Liver (tissue), 9 donors: ENCODE results near the gene SERPIND1. TPM values are rescaled to one million over a fixed set of nuclear protein-coding genes. Genes with fewer than 3 reads are reported as not detected.

Experiments used
- DNase-seq: peaks from one replicate; pipeline ENCODE4 v3.0.0-alpha.2; 2017; ENCODE audit warnings: low spot score
- H3K27ac ChIP-seq, 2 donors: one replicate each; pipeline ENCODE4 v1.7.0; 2013; ENCODE audit warnings: inconsistent platforms in 2 of 2, low read length in 2 of 2, control low read depth in 1 of 2, low read depth in 1 of 2, mild to moderate bottlenecking in 1 of 2
- H3K27me3 ChIP-seq, 4 donors: one replicate each; pipeline versions ENCODE4 v1.6.1 to v1.7.0; 2013; ENCODE audit warnings: low read length in 3 of 4, inconsistent platforms in 1 of 4, mild to moderate bottlenecking in 1 of 4, moderate library complexity in 1 of 4; ENCODE audit not compliant: control insufficient read depth in 4 of 4, insufficient read depth in 4 of 4
- H3K36me3 ChIP-seq, 4 donors: one replicate each; pipeline versions ENCODE4 v1.6.1 to v1.7.0; 2013; ENCODE audit warnings: low read length in 3 of 4, mild to moderate bottlenecking in 3 of 4, low read depth in 1 of 4, moderate library complexity in 1 of 4; ENCODE audit not compliant: control insufficient read depth in 4 of 4, insufficient read depth in 3 of 4
- H3K4me1 ChIP-seq, 4 donors: one replicate each; pipeline versions ENCODE4 v1.6.1 to v1.7.0; 2013; ENCODE audit warnings: low read length in 3 of 4, mild to moderate bottlenecking in 3 of 4, moderate library complexity in 1 of 4; ENCODE audit not compliant: control insufficient read depth in 4 of 4, insufficient read depth in 4 of 4
- H3K4me3 ChIP-seq, 3 donors: one replicate each; pipeline versions ENCODE4 v1.6.1 to v1.7.0; 2013; ENCODE audit warnings: low read length in 3 of 3, control low read depth in 1 of 3, low read depth in 1 of 3, mild to moderate bottlenecking in 1 of 3
- H3K9ac ChIP-seq, 2 donors: one replicate each; pipeline ENCODE4 v1.7.0; 2013; ENCODE audit warnings: low read length in 2 of 2, mild to moderate bottlenecking in 2 of 2, moderate library complexity in 2 of 2, control low read depth in 1 of 2, low read depth in 1 of 2
- H3K9me3 ChIP-seq, 4 donors: one replicate each; pipeline versions ENCODE4 v1.6.1 to v1.7.0; 2013; ENCODE audit warnings: low read length in 3 of 4; ENCODE audit not compliant: control insufficient read depth in 4 of 4
- EGR1 ChIP-seq, 2 donors: IDR thresholded peaks; 2 replicates each; pipeline ENCODE4 v1.6.1; 2016 to 2018; ENCODE audit warnings: antibody characterized with exemption in 2 of 2, low read depth in 2 of 2
- FOXA1 ChIP-seq: IDR thresholded peaks from 2 replicates; pipeline ENCODE4 v1.6.1; 2016; ENCODE audit warnings: antibody characterized with exemption
- FOXA2 ChIP-seq: IDR thresholded peaks from 2 replicates; pipeline ENCODE4 v1.6.1; 2016; ENCODE audit warnings: antibody characterized with exemption
- GABPA ChIP-seq, 2 donors: IDR thresholded peaks in 1 of 2; conservative IDR thresholded peaks in 1 of 2; 2 replicates each; pipeline ENCODE4 v1.6.1; 2016; ENCODE audit warnings: antibody characterized with exemption in 2 of 2, mild to moderate bottlenecking in 1 of 2, moderate library complexity in 1 of 2
- RAD21 ChIP-seq, 2 donors: IDR thresholded peaks; 2 replicates each; pipeline ENCODE4 v1.6.1; 2016; ENCODE audit warnings: antibody characterized with exemption in 2 of 2, mild to moderate bottlenecking in 2 of 2
- RXRA ChIP-seq, 2 donors: IDR thresholded peaks; 2 replicates each; pipeline ENCODE4 v1.6.1; 2017 to 2018; ENCODE audit warnings: antibody characterized with exemption in 2 of 2, mild to moderate bottlenecking in 1 of 2
- SP1 ChIP-seq: IDR thresholded peaks from 2 replicates; pipeline ENCODE4 v1.6.1; 2018; ENCODE audit warnings: antibody characterized with exemption, mild to moderate bottlenecking
- YY1 ChIP-seq: IDR thresholded peaks from 2 replicates; pipeline ENCODE4 v1.6.1; 2016; ENCODE audit warnings: antibody characterized with exemption, mild to moderate bottlenecking
- WGBS: extraction: QIAGEN DNeasy Blood & Tissue Kit; methylation state at CpG from one replicate; pipeline ENCODE4 v1.1.7; 2013; 5-methylcytosine and 5-hydroxymethylcytosine counted together
- polyA plus RNA-seq, 2 donors: library from polyadenylated mRNA; stranded (reverse) in 1 of 2; unstranded in 1 of 2; fragments of 200-250 nt in 1 of 2; fragments of >200 nt in 1 of 2; fragmentation: Nextera tagmentation in 1 of 2; extraction: Ambion mirVana in 1 of 2; gene quantifications; one replicate each; pipeline versions ENCODE4 v1.2.1 to v1.2.3, GENCODE V29; 2013 to 2015
- total RNA-seq, 2 donors: library from RNA; depleted of rRNA; stranded (reverse); fragments of >200 nt; gene quantifications; one replicate each; pipeline ENCODE4 v1.2.3, GENCODE V29; 2014
- TF ChIP-seq, protein P1 (sequence below): IDR thresholded peaks from 2 replicates; pipeline ENCODE4 v1.6.1; 2016; ENCODE audit warnings: antibody characterized with exemption, mild to moderate bottlenecking
- TF ChIP-seq, protein P2 (sequence below): IDR thresholded peaks from 2 replicates; pipeline ENCODE4 v1.6.1; 2016; ENCODE audit warnings: antibody characterized with exemption
- TF ChIP-seq, protein P3 (sequence below): fragments of 150-350 bp; IDR thresholded peaks from 2 replicates; pipeline ENCODE4 v1.5.1; 2017; ENCODE audit warnings: improper control_type of control experiment, low read depth, low read length; ENCODE audit not compliant: missing input control
- TF ChIP-seq, protein P4 (sequence below): IDR thresholded peaks from 2 replicates; pipeline ENCODE4 v1.6.1; 2016; ENCODE audit warnings: antibody characterized with exemption
- donor health status: healthy.
- donor health status: healthy.
- donor health status: healthy.
- donor health status: healthy.
- donor health status: healthy.

The SERPIND1 gene
- total and polyA plus RNA-seq, 4 donors = 117 to 176 (median 170) TPM

DNA sequence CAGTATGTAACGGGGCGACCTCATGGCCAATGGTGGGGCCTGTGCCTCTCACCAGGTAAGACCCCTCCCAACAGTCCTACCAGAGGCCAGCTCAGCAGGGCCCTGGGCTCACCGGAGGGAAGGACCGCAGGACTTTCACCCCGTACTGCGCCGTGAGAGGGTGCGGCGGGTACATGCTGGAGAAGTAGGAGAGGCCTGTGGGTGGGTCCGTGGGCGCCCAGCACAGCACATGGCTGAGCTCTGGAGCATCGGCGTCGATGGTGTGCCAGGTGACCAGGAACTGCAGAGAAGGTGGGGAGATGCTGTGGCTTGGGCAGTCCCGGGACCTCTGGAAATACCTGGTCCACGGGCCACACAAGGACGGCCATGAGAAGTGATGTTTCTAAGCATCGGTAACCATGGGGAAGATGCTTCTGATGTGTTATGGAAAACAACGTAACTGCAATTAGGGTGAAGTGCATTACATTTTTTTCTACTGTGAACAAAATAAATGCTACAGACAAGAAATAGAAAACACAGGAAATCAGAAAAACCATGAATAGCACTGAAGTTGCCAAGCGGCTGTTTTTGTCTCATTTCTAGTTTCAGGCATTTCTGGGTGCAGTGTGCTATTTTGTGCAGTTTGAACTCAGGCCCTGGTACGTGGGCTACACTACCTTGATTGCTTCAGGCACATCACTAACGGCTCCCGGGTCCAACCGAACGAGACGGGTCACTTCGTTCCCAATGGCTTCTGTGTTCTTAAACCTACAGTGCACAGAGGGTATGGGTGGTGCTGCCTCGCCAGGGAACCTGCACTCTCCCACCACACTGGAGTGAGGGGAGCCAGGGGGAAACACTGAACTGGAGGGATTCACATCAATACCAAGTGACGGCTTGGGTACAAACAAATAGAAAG lies 46.5 kb upstream of the SERPIND1 start:
- H3K36me3 ChIP-seq = peaks cover 19 to 43% (median 27%) of the 10 kb centered on the region in 4 donors
- DNase-seq = no peak
- WGBS = 93% methylated on average over 29 of the region's 29 CpGs

DNA sequence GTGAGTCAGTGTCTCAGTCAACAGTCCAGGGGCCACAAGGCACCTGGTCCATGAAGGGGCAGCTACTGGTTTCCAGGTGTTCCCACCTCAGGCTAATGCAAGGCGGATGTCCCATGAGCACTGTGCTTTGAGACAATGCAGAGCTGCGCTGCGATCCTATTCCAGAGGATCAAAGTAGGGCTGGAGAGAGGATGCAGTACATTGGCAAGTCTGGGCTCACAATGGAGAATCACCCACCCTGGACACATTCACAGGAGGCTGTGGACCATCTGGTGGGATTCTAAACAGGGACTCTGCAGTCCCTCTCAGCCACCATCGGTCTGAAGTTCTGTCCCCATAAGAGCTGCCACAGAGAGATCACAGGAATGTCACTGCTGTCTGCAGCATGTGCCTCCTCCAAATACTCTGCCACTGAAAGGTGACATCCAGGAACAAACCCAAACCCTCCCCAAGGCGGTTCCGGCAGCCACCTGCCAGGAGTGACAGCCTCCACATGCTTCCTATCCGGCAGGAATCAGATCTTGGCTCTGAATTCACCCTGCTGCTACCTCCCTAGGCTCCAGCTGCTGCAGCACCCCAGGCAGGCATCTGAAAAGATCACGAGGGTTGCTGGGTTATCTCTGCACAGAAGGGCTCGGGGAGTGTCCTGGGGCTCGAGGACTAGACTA lies 45.3 kb upstream of the SERPIND1 start:
- Histone ChIP-seq H3K9me3 (no peaks in the 10 kb centered on the region), H3K36me3 (peaks cover 19 to 43% (median 28%) of the 10 kb centered on the region in 4 donors), H3K27ac (no peak overlapping the region), H3K9ac (no peak overlapping the region), H3K4me3 (no peak overlapping the region), H3K27me3 (no peaks in the 10 kb centered on the region), H3K4me1 (peaks cover 0 to 5% (median 0%) of the 10 kb centered on the region in 4 donors)
- WGBS = 93% methylated on average over 10 of the region's 10 CpGs
- no peak for DNase-seq
- TF ChIP-seq FOXA1 (no peak), SP1 (no peak), YY1 (no peak), EGR1 (IDR thresholded peaks at IDR 0.05; ENCODE audit: low read depth in 2 of 2) (no peak), FOXA2 (no peak), GABPA (IDR thresholded peaks at IDR 0.05 in 1 of 2, conservative IDR thresholded peaks at IDR 0.05 in 1 of 2) (no peak), RAD21 (IDR thresholded peaks at IDR 0.05) (no peak)
- TF ChIP-seq, protein P1, sequence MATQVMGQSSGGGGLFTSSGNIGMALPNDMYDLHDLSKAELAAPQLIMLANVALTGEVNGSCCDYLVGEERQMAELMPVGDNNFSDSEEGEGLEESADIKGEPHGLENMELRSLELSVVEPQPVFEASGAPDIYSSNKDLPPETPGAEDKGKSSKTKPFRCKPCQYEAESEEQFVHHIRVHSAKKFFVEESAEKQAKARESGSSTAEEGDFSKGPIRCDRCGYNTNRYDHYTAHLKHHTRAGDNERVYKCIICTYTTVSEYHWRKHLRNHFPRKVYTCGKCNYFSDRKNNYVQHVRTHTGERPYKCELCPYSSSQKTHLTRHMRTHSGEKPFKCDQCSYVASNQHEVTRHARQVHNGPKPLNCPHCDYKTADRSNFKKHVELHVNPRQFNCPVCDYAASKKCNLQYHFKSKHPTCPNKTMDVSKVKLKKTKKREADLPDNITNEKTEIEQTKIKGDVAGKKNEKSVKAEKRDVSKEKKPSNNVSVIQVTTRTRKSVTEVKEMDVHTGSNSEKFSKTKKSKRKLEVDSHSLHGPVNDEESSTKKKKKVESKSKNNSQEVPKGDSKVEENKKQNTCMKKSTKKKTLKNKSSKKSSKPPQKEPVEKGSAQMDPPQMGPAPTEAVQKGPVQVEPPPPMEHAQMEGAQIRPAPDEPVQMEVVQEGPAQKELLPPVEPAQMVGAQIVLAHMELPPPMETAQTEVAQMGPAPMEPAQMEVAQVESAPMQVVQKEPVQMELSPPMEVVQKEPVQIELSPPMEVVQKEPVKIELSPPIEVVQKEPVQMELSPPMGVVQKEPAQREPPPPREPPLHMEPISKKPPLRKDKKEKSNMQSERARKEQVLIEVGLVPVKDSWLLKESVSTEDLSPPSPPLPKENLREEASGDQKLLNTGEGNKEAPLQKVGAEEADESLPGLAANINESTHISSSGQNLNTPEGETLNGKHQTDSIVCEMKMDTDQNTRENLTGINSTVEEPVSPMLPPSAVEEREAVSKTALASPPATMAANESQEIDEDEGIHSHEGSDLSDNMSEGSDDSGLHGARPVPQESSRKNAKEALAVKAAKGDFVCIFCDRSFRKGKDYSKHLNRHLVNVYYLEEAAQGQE = no peak
- TF ChIP-seq, protein P2, sequence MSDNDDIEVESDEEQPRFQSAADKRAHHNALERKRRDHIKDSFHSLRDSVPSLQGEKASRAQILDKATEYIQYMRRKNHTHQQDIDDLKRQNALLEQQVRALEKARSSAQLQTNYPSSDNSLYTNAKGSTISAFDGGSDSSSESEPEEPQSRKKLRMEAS = no peak
- TF ChIP-seq, protein P3, sequence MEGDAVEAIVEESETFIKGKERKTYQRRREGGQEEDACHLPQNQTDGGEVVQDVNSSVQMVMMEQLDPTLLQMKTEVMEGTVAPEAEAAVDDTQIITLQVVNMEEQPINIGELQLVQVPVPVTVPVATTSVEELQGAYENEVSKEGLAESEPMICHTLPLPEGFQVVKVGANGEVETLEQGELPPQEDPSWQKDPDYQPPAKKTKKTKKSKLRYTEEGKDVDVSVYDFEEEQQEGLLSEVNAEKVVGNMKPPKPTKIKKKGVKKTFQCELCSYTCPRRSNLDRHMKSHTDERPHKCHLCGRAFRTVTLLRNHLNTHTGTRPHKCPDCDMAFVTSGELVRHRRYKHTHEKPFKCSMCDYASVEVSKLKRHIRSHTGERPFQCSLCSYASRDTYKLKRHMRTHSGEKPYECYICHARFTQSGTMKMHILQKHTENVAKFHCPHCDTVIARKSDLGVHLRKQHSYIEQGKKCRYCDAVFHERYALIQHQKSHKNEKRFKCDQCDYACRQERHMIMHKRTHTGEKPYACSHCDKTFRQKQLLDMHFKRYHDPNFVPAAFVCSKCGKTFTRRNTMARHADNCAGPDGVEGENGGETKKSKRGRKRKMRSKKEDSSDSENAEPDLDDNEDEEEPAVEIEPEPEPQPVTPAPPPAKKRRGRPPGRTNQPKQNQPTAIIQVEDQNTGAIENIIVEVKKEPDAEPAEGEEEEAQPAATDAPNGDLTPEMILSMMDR = no peak
- TF ChIP-seq, protein P4, sequence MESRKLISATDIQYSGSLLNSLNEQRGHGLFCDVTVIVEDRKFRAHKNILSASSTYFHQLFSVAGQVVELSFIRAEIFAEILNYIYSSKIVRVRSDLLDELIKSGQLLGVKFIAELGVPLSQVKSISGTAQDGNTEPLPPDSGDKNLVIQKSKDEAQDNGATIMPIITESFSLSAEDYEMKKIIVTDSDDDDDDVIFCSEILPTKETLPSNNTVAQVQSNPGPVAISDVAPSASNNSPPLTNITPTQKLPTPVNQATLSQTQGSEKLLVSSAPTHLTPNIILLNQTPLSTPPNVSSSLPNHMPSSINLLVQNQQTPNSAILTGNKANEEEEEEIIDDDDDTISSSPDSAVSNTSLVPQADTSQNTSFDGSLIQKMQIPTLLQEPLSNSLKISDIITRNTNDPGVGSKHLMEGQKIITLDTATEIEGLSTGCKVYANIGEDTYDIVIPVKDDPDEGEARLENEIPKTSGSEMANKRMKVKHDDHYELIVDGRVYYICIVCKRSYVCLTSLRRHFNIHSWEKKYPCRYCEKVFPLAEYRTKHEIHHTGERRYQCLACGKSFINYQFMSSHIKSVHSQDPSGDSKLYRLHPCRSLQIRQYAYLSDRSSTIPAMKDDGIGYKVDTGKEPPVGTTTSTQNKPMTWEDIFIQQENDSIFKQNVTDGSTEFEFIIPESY = no peak

More for the DNA sequence above, 46.5 kb upstream of the SERPIND1 start:
- H3K27ac ChIP-seq = no peak overlapping the region
- H3K9me3 ChIP-seq = no peaks in the 10 kb centered on the region
- H3K9ac ChIP-seq = no peak overlapping the region
- no peak overlapping the region for H3K4me3 ChIP-seq
- no peak for TF ChIP-seq RXRA (IDR thresholded peaks at IDR 0.05)
- peaks cover 0 to 5% (median 0%) of the 10 kb centered on the region in 4 donors for H3K4me1 ChIP-seq
- no peaks in the 10 kb centered on the region for H3K27me3 ChIP-seq
